ENCODE results near the gene HSPB3.
"Not testable (repeated sequence)": the region's sequence is repeated elsewhere in the genome, so short reads cannot be mapped to it uniquely, and the experiment has no call there.

Gene HSPB3, protein sequence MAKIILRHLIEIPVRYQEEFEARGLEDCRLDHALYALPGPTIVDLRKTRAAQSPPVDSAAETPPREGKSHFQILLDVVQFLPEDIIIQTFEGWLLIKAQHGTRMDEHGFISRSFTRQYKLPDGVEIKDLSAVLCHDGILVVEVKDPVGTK

DNA sequence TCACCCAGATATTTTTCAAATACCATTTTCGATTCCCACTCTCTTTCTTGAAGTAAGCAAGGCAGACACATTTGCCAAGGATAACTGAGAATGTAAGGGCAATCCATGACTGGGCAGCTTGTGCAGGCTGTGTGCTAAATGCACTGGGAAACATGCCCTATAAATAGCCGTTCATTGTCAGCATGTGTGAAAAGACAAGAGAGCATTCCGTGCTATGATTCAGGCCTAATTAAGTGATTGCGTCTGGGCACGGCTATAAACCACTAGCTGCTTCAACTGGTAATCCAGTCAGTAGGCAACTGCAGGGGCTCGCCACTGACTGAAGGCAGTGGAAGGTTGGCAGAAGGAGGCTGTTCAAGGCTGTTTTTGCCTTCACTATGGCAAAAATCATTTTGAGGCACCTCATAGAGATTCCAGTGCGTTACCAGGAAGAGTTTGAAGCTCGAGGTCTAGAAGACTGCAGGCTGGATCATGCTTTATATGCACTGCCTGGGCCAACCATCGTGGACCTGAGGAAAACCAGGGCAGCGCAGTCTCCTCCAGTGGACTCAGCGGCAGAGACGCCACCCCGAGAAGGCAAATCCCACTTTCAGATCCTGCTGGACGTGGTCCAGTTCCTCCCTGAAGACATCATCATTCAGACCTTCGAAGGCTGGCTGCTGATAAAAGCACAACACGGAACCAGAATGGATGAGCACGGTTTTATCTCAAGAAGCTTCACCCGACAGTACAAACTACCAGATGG is at the start of gene HSPB3:
Gene HSPB3, plus strand, starts transcription at position 287 of the 745 bp plus-strand sequence. Its CDS starts 91 bp downstream, at position 378.
- DNase-seq (ENCODE audit: low read depth), result no peak

DNA sequence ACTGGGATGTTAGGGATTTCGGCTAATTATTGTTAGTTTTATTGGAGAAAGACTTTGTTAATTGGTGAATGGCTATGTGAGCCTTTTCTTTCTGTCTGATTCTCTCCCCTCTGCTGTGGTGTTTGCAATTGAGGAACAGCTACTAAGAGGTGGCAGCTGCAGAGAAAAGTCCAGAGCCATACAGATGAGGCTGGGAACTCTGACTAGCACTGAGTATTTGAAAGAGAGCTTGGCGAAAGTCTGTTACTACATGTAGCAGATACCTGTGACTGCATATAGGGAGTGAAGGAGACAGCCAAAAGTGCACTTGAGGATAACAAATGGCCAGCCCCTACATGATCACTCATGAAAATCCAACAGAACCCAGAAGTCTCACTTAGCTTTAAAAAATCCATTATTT is 44.3 kb upstream of the HSPB3 start:
- no peak for DNase-seq (ENCODE audit: low read depth)

DNA sequence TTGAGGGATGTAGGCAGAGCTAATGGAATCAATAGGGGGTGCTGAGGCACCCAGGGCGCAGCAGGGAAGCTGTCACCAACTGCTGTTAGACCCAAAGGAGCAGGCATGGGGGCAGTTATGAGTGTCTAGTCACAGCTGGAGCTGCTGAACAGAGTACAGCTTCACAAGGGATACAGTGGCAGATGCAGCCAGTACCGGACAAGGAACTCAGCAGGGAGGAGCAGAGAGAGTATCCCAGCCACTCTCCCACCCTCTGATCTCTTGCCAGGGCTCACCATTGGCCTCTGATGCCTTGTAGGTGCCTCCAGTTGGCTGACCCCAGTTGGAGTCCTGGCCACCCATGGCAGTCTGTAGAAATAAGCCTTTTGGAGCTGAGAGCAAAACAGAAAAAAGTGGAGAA is 42.6 kb upstream of the HSPB3 start:
- DNase-seq (ENCODE audit: low read depth), result no peak

DNA sequence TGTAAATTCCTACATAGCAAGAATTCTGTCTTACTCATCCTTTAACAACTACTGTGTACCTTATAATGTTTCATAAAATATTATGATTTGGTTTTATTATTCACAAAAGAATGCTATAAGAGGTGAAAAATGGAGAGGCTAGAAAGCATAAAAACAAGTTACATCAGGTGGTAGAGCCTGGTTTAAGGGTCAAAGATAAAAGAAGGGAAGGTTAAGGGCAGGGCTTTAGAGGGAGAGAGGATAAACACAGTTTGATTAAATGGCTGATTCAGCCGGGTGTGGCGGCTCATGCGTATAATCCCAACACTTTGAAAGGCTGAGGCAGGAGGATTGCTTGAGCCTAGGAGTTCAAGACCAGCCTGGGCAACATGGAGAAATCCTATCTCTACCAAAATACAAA is 40.4 kb upstream of the HSPB3 start:
- DNase-seq (ENCODE audit: low read depth), result no peak

DNA sequence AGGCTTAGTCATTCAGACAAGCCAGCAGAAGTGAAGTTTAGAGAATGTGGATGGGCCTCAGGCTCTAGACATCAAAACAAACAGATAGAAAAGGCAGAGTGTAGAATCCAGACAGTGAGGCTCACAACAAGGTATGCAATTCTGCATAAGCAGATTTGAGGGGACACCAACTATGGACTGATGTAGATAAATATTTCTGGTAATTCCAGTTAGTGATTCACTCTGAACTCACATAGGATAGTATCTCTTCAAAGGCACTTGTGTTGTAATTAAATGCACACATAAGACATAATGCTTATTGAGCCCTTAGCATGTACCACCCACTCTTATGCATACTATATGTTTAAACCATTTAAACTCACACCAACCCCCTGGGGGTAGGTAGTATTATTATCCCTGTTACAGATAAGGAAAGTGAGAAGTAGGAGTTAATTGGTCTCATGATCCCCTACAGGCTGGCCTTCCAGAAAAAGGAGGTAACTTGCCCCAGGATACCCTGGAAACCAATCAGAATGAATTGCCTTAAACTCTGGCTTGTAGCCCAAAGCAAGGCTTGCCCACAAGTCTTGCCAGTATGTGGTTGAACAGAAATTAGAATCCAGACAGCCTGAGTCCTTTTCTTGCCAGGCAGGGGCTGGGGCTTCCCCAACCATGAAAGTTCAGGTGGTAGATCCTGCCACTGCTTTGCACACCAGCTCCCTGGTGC is 39.5 kb upstream of the HSPB3 start:
- DNase-seq (ENCODE audit: low read depth), result no peak

DNA sequence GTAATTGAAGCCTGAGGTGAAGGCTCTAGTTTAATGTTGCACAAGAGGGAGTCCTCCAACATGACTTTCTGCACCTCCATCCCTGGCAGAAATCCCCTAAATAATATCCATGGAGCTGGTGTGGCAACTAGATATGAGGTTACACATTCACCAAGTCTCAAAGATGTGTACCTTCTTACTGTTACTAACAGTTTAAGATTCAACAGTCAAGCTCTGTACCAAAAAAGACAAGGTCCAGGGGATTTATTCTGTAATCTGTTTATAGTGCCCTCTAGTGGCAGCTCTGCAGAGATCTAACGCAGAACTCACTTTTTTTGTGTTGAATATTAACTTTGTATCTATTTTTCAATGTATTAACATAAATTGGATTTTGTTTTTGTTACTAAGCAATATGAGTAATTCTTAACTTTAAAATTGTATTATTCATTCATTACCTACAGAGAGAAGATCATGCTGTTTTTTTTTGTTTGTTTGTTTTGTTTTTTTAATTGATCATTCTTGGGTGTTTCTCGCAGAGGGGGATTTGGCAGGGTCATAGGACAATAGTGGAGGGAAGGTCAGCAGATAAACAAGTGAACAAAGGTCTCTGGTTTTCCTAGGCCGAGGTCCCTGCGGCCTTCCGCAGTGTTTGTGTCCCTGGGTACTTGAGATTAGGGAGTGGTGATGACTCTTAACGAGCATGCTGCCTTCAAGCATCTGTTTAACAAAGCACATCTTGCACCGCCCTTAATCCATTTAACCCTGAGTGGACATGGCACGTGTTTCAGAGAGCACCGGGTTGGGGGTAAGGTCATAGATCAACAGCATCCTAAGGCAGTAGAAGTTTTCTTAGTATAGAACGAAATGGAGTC is 35.7 kb upstream of the HSPB3 start:
- DNase-seq (ENCODE audit: low read depth), result peak; percentile 8

DNA sequence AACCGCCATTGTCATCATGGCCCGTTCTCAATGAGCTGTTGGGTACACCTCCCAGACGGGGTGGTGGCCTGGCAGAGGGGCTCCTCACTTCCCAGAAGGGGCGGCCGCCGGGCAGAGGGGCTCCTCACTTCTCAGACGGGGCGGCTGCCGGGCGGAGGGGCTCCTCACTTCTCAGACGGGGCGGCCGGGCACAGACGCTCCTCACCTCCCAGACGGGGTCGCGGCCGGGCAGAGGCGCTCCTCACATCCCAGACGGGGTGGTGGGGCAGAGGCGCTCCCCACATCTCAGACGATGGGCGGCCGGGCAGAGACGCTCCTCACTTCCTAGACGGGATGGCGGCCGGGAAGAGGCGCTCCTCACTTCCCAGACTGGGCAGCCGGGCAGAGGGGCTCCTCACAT is 35.0 kb upstream of the HSPB3 start:
- DNase-seq (ENCODE audit: low read depth), result not testable (repeated sequence)

DNA sequence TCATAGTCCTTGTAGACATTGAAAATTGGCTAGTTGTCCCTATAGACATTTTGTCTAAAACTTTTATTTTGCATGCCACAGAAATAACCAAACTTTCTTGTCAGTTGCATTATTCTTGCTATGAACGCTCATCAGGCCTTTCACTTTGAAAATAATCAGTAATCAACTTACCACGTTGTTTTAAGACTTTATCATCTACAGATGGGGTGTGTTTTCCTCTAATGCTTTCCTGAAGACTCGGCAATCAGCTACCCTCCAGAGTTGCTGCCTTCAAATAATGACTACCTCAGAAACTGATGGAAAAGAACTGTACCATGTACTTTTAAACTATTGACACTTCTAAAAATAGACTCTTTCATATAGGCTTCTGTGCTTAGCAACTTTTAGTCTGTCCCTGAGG is 33.5 kb upstream of the HSPB3 start:
- no peak for DNase-seq (ENCODE audit: low read depth)

DNA sequence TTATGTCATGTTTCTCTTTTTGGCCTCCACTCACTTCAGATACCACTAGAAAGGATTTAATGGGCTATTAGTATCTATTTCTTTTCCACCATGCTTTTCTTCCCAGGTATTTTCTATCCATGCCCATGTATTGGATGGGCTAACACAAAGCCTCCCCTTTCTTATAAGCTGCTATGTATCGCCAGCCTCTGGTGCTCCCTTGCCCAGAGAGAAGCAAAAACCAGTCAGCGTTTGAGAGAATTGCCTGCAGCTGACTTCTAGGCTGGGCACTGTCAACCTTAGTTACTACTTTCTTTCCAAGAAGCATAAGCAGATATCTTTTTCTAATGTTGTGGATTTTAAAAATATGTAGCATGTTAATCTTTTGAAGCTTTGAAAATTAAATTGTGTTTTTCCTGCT is 30.2 kb upstream of the HSPB3 start:
- no peak for DNase-seq (ENCODE audit: low read depth)

DNA sequence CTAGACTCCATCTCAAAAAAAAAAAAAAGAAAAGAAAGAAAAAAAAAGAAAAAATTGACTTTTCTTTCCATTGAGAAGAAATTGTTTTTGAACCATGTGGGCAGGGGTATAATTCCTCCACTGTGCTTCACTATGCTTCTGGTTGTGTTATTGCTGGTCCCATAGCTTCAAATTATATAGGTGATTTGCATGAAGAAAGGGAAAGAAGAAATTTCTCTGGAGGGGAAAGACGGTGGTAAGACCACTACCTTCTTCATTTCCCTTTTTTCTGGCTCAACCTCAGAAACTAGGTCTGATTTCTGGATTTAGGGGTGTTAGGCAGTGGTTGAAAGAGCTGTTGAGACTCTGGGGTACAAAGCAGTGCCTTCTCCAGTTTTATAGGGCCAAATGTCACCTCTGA is 29.3 kb upstream of the HSPB3 start:
- DNase-seq (ENCODE audit: low read depth), result no peak

DNA sequence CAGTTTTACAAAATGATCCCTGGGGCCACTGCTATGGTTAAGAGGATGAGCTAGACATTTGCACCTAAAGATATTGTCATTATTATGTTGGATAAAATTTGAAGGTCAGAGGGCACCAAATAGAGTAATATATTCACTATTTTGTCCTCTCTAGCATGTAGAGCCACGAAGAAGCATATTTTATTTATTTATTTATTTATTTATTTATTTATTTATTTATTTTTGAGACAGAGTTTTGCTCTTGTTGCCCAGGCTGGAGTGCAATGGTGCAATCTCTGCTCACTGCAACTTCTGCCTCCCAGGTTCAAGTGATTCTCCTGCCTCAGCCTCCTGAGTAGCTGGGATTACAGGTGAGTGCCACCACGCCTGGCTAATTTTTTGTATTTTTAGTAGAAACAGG is 20.8 kb upstream of the HSPB3 start:
- DNase-seq (ENCODE audit: low read depth), result not testable (repeated sequence)

DNA sequence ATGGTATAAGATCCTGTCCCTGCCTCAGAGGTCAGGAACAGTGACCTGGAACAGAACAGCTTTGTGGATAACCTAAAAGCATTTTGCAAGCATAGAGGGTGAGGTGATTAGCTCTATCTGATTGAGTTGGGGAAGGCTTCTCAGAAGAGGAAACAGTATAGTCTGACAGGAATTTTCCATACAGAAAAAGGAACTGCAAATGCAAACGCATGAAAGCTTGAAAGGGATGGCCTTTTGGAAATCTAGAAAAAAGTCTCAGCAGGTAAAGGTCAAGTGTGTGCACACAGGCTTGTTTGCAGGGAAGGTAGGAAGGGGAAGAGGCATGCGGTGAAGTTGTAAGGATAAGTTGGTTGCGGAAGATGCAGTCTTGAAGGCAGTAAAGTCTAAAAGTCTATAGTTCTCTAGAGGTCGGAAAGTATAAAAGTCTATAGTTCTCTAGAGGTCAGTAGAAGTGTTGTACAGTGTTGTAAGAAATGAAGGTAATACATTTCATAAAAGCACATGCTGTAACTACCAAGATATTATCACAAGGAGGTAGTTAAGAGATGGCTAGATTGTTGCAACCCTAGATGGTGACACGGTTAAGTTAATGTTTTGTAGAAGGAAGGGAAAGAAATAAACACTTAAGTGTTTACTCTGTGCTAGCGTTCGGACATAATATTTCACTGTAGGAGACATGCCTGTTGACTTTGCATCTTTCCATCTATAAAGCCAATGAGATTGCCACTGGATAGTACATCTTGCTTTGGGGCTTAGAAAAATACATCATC is 16.7 kb upstream of the HSPB3 start:
- no peak for DNase-seq (ENCODE audit: low read depth)

DNA sequence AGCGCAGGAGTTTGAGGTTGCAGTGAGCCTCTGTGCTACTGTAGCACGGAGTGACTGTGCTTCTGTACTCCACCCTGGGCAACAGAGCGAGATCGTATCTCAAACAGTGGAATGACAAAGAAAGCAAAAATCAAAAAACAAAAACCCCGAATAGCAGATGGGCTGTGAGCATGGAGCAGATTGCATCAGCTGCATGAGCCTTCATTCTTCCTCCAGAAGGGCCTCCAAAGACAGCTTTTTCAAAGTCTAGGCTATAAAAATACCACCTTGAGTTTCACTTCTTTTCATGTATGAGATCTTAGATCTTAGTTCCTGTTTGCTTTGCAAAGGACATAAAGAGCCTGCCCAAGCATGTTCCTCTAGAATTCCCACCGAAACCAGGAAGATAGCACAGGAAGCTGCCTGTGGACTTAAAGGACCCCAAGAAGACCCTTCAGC is 15.0 kb upstream of the HSPB3 start:
- no peak for DNase-seq (ENCODE audit: low read depth)

DNA sequence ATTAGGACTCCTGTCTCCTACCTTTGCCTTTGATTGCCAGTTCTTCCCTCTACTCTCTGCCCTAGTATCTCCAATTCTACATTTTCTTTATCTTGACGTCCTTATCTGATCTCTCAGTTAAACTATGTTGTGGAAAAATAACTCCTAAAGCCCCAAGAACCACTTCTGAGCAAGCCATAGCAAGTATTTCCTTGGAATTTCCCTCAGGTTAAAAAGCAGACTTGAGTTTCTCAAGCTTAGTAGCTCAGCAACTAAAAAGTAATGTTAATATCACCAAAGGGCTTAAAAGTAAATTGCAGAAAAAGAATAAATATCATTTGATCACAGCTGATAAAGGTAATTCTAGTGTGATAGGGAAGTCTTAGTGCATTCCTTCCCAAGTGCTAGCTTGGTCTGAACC is 13.2 kb upstream of the HSPB3 start:
- DNase-seq (ENCODE audit: low read depth), result no peak

DNA sequence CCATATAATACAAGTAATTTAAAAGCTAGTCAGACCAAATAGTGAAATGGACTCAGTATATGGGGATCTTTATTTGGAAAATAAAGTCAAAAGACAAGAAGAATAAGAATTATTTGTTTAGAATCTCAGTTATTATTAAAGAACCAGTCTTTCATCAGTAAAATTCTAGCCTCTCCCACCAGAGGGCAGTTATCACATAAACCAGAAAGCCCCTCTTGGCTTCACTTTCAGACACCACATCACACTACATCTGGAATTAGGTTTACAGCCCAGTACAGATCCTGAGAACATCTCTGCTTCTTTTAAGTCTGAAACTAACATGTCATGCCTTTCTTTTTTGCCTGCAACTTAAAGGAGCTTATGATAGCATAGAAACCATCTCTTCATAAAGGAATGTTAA is 12.2 kb upstream of the HSPB3 start:
- DNase-seq (ENCODE audit: low read depth), result no peak

DNA sequence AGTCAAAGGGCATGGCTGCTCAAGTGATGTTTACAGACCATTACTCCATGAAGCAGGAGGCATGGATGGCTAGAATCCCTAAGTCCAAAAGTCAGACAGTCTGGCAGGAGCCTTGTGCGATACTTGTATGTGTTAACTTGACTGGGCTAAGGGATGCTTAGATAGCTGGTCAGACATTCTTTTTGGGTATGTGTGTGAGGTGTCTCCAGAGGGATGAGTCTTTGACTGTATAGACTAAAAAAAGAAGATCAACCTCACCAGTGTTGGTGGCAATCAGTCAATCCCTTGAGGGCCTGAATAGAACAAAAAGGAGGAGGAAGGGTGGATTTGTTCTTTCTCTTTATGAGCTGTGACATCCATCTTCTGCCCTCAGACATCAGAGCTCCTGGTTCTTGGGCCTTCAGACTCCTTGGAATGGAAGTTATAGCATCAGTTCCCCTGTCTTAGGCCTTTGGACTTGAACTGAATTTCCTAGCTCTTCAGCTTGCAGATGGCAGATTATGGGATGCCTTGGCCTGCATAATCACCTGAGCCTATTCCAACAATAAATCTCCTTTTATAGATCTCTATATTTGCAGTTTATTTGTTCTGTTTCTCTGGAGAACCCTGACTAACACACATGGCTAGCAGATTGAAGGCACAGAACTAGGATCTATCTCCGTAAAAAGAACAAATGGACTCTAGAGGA is 9.7 kb upstream of the HSPB3 start:
- no peak for DNase-seq (ENCODE audit: low read depth)

DNA sequence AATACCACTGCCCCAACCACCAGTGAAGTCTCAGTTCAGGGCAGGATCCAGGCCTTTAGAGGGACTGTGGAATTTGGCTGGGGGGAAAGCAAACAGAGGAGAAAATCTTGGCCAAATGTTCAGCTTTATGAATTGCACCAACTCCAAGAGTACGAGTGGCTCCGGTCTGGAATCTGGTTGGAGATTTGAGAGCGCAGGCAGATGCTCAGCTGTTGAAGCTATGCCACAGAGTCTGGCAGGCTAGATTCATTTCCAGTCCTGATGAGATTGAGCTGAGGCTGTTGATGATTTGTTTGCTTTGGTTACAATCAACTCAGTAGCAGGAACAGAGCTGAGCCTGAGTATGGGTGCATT is 9.1 kb upstream of the HSPB3 start:
- DNase-seq (ENCODE audit: low read depth), result no peak

DNA sequence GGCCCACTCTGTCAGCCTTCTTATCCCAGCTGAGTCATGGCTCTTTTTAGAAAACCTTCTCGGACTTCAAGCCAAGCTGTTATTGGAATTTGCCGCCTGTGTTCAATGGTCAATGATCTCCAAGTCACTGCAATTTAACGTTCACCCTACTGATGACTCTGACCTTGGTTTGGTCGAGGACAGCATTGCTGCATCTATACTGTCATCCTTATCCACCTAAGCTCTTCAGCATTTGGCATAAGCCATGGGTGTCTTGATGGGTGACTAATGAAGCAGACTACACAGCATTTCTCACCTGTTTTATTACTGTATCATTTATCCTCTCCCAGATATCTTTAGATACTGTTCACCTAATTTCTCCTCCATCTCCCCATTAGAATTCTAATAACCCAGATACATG is 5.6 kb upstream of the HSPB3 start:
- no peak for DNase-seq (ENCODE audit: low read depth)

DNA sequence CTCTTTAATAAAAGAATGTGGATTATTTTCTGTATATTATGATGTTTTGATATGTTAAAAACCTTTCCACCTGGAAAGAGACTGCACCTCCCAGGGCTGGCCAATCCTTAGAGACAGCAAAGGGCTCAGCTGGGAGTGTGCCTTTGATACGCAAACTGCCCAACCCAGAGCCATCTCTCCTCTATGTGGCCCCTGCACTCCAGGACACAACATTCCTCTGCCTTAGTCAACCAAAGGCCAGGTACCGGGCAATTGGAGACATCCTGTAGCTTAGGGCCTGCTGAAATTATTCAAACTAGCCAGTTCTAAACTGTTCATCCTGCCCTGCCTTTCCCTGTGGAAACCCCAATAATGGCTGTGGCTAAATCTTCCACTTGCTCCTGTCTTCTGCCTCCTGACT is 5.0 kb upstream of the HSPB3 start:
- DNase-seq (ENCODE audit: low read depth), result no peak

DNA sequence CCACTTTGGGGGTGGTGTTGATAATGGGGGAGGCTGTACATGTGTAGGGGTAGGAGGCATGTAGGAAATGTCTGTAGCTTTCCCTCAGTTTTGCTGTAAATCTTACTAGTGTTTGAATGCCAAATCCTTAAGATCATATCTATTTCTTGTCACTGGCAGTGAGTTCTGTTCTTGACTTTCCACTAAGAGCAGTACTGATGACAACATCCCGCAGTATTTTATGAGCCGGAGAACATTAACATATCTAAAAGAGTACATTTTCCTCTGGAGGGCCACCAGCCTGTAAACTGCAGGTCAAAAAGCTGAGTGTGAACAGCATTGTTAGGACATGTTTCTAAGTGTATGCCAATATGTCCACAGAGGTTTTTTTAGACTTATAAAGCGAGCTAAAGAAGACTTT is 2.5 kb upstream of the HSPB3 start:
- no peak for DNase-seq (ENCODE audit: low read depth)

DNA sequence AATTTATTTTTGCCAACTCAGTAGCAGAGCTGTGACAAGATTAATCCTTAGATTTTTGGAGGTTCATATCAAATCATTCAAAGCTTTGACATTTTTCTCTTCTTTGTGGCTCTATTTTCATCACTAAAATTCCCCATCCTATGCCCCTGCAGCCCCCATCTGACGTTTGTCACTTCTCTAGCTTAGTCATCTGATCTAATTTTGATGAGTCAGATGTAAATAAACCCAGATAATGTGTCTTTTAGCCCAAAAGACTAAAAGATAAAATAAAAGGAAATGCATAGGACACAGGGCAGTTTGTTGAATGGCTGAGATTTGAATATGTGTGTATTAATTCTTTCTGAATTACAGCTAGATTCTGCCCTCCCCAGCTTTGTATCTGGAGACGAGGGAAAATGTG is 897 bp upstream of the HSPB3 start:
- no peak for DNase-seq (ENCODE audit: low read depth)
